Islet of Langerhans (tissue), 1 donor: ENCODE measurements around the gene ELFN2.

Source experiments
- FAIRE-seq: peaks from one replicate; lab custom pipeline; 2011; peaks lifted over from hg19 to GRCh38; lab: Jason Lieb, UNC

ELFN2 gene

DNA sequence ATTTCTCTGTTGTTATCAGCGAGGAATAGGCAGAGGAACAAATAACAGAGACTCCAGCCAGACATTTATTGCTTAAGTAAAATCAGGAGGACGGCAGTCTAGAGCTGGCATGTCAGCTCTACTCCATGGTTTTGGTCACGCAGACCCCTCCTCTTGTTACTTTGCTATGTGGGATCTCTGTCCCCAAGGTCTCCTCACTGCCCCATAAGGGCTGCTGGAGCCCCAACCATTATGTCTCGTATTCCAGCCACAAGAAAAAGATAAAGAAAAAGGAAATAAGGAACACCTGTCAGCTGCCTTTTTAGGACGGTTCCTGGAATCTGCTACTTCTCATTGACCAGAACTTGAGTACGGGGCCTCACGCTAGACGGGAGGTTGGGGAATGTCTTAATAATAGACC is 70.4 kb downstream of the ELFN2 start:
- FAIRE-seq, result no peak

- FAIRE-seq, result no peak
Observed at GRCh38 chr22:37355174-37355573, 72.1 kb downstream of the ELFN2 start.

GRCh38 chr22:37354670-37355069 is 72.6 kb downstream of the ELFN2 start:
- no peak for FAIRE-seq

- no peak for FAIRE-seq
Observed at GRCh38 chr22:37354261-37354660, 73.0 kb downstream of the ELFN2 start.

DNA sequence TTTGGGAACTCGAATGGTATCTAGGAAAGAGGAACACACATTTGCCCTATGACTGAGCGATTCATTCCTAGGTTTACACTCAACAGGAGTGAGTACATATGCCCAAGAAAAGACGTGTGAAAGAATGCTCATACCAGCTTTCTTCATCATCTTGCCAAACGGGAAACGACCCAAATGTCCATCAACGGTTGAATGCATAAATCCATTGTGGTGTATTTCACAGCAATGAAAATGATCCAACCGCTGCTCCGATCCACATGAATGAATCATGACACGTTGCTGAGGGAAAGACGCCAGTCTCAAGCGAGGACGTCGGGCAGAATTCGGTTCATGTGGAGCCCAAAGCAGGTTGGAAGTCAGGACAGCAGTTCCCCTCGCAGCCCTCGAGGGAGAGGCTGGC is 73.4 kb downstream of the ELFN2 start:
- no peak for FAIRE-seq

GRCh38 chr22:37352481-37352880 is 74.8 kb downstream of the ELFN2 start:
- no peak for FAIRE-seq

GRCh38 chr22:37351232-37351631 is 76.0 kb downstream of the ELFN2 start:
- FAIRE-seq, result no peak

DNA sequence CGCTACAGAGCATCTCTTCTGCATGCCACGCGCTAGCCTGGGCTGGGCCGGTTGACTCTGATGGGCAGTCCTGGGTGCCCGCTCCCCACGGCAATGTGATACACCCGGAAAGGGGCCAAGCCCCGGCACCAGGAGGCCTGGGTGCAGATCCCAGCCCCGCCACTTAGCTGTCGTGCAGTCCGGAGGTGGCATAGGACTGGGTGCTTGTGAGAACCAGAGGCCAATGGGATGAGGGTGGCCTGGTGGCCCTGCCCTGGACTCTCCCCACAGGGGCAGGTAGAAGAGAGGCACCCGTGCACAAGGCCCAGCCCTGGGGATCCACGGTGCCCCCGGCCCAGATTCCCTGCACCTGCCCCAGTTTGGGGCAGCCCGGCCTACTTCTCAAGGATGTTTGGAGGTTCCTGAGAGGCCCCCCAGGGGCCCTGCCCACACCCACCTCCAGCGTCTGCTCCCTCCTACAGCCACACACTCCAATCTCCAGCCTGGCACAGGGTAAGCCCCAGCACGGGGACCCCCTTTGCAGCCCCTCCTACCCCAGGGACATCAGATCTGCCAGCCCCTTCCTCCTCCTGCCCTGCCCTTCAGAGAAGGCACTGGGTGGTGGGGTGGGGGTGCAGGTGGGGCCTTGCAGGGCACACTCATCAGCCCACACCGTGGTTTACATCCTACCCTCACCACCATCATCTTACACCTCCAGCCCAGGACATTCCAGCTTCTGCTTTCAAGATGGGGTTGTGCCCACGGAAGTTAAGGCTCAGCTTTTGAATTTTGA is 78.0 kb downstream of the ELFN2 start:
- no peak for FAIRE-seq

DNA sequence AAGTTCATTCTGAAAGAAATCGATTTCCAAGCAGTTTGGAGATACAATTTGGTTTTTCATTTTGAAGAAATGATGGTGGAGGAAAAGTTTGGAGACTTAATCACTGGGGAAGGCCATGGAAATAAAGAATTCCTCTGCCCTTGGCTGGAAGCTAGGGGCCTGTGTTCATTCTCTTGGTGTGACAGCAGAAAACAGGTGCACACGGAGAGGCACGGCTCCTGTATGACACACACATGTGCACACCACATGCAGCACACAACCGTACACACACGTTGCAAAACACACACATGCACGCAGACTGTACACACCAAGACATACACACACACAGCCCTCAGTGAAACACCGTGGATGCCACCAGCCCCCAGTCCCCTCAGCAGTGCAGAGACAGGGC is 80.8 kb downstream of the ELFN2 start:
- FAIRE-seq, result no peak

DNA sequence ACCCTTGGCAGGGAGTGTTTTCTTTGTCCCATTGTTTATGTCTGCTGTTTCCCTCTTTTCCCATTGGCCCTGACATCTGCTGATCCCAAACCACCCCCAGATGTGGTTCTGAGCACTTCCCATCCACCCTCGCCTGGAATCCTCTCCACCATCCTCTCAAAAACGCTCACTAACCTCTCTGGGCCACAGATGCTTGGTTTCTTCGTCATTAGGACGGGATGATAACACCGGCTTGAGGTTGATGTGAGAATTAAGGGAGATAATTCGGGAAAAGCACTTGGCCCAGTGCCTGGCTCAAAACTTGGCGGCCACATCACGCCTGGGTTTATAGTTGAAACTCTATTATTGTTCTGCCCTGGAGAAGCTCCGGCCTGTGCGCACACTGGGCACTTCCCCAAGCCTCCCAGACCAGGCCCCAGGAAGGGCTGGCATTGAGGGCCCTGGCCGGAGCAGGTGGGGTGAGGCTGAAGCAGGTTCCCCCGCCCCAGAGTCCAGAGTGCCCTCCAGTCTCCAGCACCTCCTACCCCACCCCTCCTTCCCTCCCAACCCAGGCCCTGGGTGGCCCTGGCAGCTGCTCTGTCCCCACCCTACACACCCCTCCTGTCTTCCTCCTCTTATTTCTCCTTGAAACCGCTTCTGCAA is 81.3 kb downstream of the ELFN2 start:
- FAIRE-seq, result no peak

- no peak for FAIRE-seq
Observed at GRCh38 chr22:37344735-37345449, 82.4 kb downstream of the ELFN2 start.

DNA sequence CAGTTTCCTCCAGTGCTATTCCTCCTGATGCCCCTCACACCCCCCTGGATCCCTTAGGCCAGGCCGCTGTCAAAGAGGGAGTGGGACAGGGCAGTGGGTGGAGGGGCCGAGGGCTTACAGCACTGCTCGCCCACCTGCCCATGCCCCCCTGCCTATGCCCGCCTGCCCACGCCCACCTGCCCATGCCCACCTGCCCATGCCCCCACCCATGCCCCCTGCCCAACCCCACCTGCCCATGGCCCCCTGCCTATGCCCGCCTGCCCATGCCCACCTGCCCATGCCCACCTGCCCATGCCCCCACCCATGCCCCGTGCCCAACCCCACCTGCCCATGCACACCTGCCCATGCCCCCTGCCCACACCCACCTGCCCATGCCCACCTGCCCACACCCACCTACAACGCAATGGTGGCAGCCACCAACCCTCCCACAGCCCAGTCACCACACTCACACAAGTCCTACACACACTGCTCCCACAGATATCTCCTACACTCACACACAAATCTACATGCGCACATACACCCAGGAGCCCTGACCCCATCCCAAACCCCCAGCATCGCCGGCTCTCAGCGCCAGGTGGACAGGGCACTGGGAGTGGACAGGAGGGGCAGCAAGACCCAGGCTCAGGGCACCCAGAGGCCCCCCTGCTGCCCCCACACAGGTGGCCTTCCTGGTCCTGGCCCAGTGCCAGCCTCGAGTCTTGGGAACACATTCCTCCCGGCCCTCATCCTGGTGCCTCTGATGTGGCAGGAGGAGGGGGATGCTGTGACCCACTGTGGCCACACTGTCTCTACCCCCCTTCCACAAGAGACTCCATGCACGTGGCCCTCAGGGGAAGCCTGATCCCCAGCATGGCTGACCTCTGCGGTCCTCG is 83.2 kb downstream of the ELFN2 start:
- FAIRE-seq, result no peak

- no peak for FAIRE-seq
Observed at GRCh38 chr22:37343348-37343747, 83.9 kb downstream of the ELFN2 start.

DNA sequence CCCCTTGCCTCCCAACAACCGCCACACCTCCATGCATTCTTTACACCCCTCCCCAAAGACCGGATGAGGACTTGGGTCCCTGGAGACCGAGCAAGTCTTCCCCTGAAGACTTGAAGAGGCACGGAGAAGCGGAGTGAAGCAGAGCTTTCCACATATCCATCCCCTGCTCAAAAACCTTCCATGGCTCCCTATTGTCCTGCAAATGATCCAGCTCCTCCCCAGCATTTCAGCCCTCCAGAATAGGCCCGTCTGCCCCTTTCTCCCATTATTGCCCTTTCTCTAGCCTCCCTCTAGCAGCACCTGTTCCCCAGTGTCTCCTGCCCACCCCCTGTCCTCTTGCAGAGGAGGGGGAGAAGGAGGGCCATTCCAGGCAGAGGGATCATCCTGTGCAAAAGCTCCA is 85.2 kb downstream of the ELFN2 start:
- no peak for FAIRE-seq

GRCh38 chr22:37340331-37341262 is 86.7 kb downstream of the ELFN2 start:
- FAIRE-seq, result no peak

GRCh38 chr22:37338539-37339246 is 88.6 kb downstream of the ELFN2 start:
- FAIRE-seq, result no peak

DNA sequence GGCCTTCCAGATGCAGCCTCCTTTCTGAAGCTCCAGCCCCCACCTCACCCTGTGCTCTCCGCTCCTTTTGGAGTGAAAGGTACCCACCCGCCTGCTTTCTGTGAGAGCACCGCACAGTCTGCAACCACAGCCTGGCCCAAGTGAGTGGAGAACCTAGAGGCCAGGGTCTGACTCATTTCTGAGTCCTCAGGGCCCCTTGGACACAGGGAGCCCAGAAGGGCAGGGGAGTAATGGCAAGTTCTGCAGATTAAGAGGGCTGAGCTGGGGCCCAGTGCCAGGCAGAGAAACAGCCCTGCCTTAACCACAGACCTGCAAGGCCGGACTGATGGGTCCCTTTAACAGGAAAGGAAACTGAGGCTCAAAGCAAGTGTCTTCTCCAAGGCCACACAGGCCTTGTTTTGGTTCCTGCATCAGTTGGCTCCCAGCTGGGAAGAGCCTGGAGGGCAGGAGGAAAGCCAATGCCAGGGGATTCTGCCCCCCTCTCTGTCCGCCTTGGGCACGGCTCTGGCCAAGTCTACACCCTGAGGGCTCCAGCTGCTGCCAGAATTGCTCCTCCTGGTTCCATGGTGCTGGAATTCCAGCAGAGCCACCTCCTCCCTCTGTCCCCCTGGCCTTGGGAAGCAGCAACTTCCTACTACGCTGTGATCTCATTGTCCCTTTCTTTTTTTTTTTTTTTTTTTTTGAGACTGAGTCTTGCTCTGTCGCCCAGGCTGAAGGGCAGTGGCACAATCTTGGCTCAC is 89.9 kb downstream of the ELFN2 start:
- FAIRE-seq, result no peak

- FAIRE-seq, result no peak
Observed at GRCh38 chr22:37336579-37336978, 90.7 kb downstream of the ELFN2 start.

DNA sequence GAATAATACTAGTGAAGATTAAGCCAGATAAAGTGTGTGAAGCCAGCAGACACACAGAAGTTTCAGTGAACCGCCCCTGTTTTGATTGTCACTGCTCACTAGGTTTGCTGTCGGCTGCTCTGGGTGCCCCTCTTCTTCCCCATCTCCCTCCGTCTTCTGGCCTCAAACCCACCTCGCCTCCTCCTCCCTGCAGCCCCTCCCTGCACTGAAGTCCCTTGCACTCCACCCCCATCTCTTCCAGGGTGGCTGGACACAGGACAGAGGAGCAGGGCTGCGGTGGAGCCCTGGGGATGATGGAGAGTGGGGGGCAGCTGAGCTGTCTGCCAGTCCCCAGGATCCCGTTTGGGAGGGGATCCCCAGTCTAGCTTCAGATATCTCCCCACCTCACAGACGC is 91.5 kb downstream of the ELFN2 start:
- FAIRE-seq, result no peak
